Measurements from ENCODE around the gene PPP4R3C.

DNA sequence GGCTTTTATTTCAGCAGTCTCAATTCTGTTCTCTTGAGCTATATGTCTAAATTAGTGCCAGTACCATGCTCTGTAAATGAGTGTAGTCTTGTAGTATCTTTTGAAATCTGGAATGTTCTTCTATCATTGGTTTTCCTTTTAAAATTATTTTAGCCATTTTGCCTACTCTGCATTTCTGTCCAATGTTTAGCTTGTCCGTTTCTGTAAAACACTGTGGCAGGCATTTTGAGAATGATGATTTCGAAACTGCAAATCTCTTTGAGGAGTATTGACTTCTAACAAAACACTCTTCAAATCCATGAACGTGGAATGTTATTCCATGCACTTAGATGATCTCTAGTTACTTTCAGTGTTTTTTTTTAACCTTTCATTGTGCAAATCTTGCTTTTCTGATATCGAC lies 28.3 kb upstream of the PPP4R3C start:
- TF ChIP-seq, protein P1, sequence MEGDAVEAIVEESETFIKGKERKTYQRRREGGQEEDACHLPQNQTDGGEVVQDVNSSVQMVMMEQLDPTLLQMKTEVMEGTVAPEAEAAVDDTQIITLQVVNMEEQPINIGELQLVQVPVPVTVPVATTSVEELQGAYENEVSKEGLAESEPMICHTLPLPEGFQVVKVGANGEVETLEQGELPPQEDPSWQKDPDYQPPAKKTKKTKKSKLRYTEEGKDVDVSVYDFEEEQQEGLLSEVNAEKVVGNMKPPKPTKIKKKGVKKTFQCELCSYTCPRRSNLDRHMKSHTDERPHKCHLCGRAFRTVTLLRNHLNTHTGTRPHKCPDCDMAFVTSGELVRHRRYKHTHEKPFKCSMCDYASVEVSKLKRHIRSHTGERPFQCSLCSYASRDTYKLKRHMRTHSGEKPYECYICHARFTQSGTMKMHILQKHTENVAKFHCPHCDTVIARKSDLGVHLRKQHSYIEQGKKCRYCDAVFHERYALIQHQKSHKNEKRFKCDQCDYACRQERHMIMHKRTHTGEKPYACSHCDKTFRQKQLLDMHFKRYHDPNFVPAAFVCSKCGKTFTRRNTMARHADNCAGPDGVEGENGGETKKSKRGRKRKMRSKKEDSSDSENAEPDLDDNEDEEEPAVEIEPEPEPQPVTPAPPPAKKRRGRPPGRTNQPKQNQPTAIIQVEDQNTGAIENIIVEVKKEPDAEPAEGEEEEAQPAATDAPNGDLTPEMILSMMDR (IDR thresholded peaks at IDR 0.05; ENCODE audit: low read length), result no peak
- no peak for TF ChIP-seq EZH2 (optimal IDR thresholded peaks at IDR 0.05; ENCODE audit: low read depth, low read length)
